Measurements from ENCODE around the gene SMG1. TPM values are rescaled to one million over a fixed set of nuclear protein-coding genes. Genes with fewer than 3 reads are reported as not detected.

SMG1 gene
- total and polyA plus RNA-seq, 2 of the 13 experiments (the other 11 are each of a cell fraction or from before 2014, with no cell fraction given): 48.7 to 53.7 TPM

GRCh38 chr16:18841833-18842525 is 84.2 kb downstream of the SMG1 start (continued):
- no peak for TF ChIP-seq ZBED4 (CRISPR knock-in tag; IDR thresholded peaks at IDR 0.05; ENCODE audit: borderline replicate concordance)
- TF ChIP-seq HOXA7 (CRISPR knock-in tag; IDR thresholded peaks at IDR 0.05): no peak
- no peak for TF ChIP-seq FOXK1 (CRISPR knock-in tag; IDR thresholded peaks at IDR 0.05; ENCODE audit: borderline replicate concordance, low read depth)
- TF ChIP-seq ZBTB42 (CRISPR knock-in tag; IDR thresholded peaks at IDR 0.05): no peak

DNA sequence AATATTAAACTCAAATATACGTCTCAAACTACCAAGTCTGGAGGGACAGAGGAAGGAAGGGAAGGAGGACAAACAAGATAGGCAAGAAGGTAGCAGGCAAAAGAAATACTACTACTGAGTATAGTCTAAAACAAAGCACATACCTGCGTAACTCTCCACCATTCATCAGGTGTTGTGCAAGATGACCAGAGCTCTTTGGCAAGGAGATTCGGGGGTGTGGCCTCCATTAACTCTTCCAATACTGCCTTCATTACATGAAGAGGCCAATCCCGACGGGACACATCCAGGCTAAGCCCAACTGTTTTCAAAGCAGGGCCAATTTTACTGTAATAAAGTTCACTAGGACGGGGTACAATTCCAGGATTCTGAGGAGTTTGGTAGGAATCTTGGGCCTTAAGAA is 86.7 kb downstream of the SMG1 start:
- ATAC-seq (peak; percentile 57; the same call in 2 of the 3 replicates), FAIRE-seq (no peak), DNase-seq (ENCODE audit: low spot score) (peak; percentile 66)
- peaks cover 49 to 89% of the 10 kb centered on the region in 2 experiments for H3K36me3 ChIP-seq (replicated peaks in 1 of 2; ENCODE audit: control insufficient read depth in 1 of 2, insufficient read depth in 2 of 2, low read length in 2 of 2)
- ChIA-PET CTCF (ENCODE audit: low intra/inter-chr PET ratio, low total read pairs) (no interaction called here), POLR2A (interaction anchor here (1.8 kb wide), 1 partner anchor 38 kb away, joined by 8 read pairs; the partner anchor contains the start of gene ARL6IP1)
- H3K4me3 ChIP-seq (replicated peaks in 1 of 3; ENCODE audit: insufficient read depth in 1 of 3, low read depth in 2 of 3, low read length in 3 of 3): no peak overlapping the region
- H3K9me3 ChIP-seq (ENCODE audit: low read length): no peaks in the 10 kb centered on the region
- H3K27me3 ChIP-seq (ENCODE audit: control insufficient read depth in 1 of 2, insufficient read depth in 2 of 2, low read length in 2 of 2): no peaks in the 10 kb centered on the region
- H4K20me1 ChIP-seq (ENCODE audit: insufficient read depth, low read length): no peaks in the 10 kb centered on the region; the same call in 1 of the 2 replicates
- in situ Hi-C loops (cut with HindIII; ENCODE audit: extremely low pct_ligation_motif_present, low pct_unique_long_range_greater_than_20kb) (no loop called here), intact Hi-C loops (cut with micrococcal nuclease; ENCODE audit: unreplicated experiment) (loop anchor here (5.0 kb wide), 1 partner anchor 37 kb away; the partner anchor contains the start of gene ARL6IP1)
- no peaks in the 10 kb centered on the region for H3K79me2 ChIP-seq (ENCODE audit: insufficient read depth, low read length)
- no TSS peak for BruUV-seq (replicated peaks)
- H3K9ac ChIP-seq (ENCODE audit: insufficient read depth, low read depth, low read length): no peak overlapping the region
- TF ChIP-seq ZNF652 (CRISPR knock-in tag; IDR thresholded peaks at IDR 0.05; ENCODE audit: borderline replicate concordance, low read depth) (peak; percentile 90), CEBPG (CRISPR knock-in tag; IDR thresholded peaks at IDR 0.05) (peak; percentile 74), CEBPB (IDR thresholded peaks at IDR 0.05; ENCODE audit: borderline replicate concordance, low read depth, low read length) (peak; percentile 89), ZFP36L2 (CRISPR knock-in tag; IDR thresholded peaks at IDR 0.05) (no peak), ZNF17 (CRISPR knock-in tag; IDR thresholded peaks at IDR 0.05) (no peak)
- TF ChIP-seq, protein P1, sequence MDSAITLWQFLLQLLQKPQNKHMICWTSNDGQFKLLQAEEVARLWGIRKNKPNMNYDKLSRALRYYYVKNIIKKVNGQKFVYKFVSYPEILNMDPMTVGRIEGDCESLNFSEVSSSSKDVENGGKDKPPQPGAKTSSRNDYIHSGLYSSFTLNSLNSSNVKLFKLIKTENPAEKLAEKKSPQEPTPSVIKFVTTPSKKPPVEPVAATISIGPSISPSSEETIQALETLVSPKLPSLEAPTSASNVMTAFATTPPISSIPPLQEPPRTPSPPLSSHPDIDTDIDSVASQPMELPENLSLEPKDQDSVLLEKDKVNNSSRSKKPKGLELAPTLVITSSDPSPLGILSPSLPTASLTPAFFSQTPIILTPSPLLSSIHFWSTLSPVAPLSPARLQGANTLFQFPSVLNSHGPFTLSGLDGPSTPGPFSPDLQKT (CRISPR knock-in tag; IDR thresholded peaks at IDR 0.05; ENCODE audit: borderline replicate concordance): no peak
- no peak overlapping the region for H2AFZ ChIP-seq (ENCODE audit: low read length)
- no peak overlapping the region for H3K4me2 ChIP-seq (ENCODE audit: low read depth, low read length)
- H3K4me1 ChIP-seq (ENCODE audit: insufficient read depth, low read length): no peaks in the 10 kb centered on the region
- WGBS (ENCODE audit: low lambda C conversion rate): 82% methylated on average over 6 of the region's 6 CpGs
- no peak overlapping the region for H3K27ac ChIP-seq (ENCODE audit: extremely low read length, insufficient read depth, low read length)
